Uterus (tissue), 2 donors: Measurements from ENCODE around the gene TLCD1.
"Not testable (repeated sequence)": the region's sequence is repeated elsewhere in the genome, so short reads cannot be mapped to it uniquely, and the experiment has no call there.

Experiments
- POLR2A ChIP-seq, 2 donors: fragments of 450-650 bp; IDR thresholded peaks; one replicate each; pipeline ENCODE4 v1.6.1; 2016; ENCODE audit warnings: antibody characterized with exemption in 2 of 2, mild to moderate bottlenecking in 1 of 2, moderate library complexity in 1 of 2
- TF ChIP-seq, protein P1 (sequence below), 4 experiments: fragments of 200-600 bp in 2 of 4; fragments of 450-650 bp in 2 of 4; sonication (generic) in 2 of 4; IDR thresholded peaks; one replicate each; pipeline ENCODE4 v1.5.1; 2016 to 2019; ENCODE audit warnings: antibody characterized with exemption in 4 of 4, mild to moderate bottlenecking in 2 of 4, moderate library complexity in 1 of 4

DNA sequence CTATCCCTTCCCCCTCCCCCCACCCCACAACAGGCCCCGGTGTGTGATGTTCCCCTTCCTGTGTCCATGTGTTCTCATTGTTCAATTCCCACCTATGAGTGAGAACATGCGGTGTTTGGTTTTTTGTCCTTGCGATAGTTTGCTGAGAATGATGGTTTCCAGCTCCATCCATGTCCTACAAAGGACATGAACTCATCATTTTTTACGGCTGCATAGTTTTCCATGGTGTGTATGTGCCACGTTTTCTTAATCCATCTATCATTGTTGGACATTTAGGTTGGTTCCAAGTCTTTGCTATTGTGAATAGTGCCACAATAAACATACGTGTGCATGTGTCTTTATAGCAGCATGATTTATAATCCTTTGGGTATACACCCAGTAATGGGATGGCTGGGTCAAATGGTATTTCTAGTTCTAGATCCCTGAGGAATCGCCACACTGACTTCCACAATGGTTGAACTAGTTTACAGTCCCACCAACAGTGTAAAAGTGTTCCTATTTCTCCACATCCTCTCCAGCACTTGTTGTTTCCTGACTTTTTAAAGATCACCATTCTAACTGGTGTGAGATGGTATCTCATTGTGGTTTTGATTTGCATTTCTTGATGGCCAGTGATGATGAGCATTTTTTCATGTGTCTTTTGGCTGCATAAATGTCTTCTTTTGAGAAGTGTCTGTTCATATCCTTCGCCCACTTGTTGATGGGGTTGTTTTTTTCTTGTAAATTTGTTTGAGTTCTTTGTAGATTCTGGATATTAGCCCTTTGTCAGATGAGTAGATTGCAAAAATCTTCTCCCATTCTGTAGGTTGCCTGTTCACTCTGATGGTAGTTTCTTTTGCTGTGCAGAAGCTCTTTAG lies 10.1 kb upstream of the TLCD1 start:
- TF ChIP-seq, protein P1, sequence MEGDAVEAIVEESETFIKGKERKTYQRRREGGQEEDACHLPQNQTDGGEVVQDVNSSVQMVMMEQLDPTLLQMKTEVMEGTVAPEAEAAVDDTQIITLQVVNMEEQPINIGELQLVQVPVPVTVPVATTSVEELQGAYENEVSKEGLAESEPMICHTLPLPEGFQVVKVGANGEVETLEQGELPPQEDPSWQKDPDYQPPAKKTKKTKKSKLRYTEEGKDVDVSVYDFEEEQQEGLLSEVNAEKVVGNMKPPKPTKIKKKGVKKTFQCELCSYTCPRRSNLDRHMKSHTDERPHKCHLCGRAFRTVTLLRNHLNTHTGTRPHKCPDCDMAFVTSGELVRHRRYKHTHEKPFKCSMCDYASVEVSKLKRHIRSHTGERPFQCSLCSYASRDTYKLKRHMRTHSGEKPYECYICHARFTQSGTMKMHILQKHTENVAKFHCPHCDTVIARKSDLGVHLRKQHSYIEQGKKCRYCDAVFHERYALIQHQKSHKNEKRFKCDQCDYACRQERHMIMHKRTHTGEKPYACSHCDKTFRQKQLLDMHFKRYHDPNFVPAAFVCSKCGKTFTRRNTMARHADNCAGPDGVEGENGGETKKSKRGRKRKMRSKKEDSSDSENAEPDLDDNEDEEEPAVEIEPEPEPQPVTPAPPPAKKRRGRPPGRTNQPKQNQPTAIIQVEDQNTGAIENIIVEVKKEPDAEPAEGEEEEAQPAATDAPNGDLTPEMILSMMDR (IDR thresholded peaks at IDR 0.05) = not testable (repeated sequence)
- TF ChIP-seq POLR2A (IDR thresholded peaks at IDR 0.05) = not testable (repeated sequence)
